Measurements from ENCODE around the gene REC8.
A peak's percentile ranks its signal among the peaks of the same experiment; 100 is the strongest.
"Not testable (repeated sequence)": the region's sequence is repeated elsewhere in the genome, so short reads cannot be mapped to it uniquely, and the experiment has no call there.

Gene REC8

DNA sequence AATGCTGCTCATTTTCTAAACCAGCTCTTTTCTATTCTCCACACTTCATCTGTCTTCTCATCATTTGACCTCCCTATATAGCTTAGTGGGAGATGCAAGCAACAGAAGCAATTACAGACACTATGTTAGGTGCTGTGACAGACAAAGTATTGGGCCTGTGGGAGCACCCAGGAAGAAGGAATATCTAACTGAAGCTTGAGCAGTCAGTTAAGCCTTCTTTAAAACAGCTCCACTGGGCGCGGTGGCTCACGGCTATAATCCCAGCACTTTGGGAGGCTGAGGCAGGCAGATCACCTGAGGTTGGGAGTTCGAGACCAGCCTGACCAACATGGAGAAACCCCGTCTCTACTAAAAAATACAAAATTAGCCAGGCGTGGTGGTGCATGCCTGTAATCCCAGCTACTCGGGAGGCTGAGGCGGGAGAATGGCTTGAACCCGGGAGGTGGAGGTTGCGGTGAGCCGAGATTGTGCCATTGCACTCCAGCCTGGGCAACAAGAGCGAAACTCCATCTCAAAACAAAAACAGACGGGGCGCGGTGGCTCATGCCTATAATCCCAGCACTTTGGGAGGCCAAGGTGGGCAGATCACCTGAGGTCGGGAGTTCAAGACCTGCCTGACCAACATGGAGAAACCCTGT, 31.5 kb downstream of the REC8 start:
- DNase-seq (ENCODE audit: low read depth), result not testable (repeated sequence)

DNA sequence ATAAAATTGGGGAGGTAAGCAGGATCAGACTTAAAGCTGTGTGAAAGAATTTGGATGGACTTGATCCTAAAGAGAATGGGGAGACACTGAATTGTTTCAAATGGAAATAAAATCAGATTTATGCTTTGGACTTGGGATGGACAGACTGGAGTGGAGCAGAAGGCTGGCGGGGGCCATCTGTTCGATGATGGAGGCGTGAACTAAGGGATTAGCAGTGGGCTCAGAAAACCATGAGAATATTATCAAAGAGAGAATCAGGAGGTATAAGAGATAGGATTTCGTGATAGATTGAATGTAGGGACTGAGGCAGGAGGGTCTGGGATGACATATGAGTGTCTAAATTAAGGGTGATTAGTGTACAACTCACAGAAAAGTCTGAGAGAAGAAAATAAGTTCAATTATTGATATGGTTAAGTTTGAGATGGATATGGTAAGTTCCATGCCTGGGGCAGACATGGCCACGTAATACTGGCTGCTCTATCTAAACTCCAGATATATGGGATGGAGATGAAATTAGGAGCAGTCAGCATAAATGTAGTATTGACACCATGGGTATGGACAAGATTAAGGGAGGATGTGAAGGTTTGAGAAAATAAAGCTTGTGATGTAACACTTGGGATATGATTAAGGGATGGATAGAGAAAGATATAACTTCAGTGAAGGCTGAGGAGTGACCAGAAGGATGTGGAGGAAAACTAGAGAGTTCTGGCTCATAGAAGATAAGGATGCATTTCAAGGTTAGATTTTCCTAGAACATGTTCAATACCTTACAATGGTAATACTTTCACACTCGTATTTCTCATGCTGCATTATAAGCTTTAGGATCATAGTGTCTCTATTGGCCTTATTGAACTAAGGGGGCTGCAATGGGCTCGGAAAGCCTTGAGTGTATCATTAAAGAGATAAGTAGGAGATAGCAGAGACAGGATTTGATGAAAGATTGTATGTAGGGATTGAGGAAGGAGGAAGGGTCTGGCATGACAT, 32.6 kb downstream of the REC8 start:
- no peak for DNase-seq (ENCODE audit: low read depth)

DNA sequence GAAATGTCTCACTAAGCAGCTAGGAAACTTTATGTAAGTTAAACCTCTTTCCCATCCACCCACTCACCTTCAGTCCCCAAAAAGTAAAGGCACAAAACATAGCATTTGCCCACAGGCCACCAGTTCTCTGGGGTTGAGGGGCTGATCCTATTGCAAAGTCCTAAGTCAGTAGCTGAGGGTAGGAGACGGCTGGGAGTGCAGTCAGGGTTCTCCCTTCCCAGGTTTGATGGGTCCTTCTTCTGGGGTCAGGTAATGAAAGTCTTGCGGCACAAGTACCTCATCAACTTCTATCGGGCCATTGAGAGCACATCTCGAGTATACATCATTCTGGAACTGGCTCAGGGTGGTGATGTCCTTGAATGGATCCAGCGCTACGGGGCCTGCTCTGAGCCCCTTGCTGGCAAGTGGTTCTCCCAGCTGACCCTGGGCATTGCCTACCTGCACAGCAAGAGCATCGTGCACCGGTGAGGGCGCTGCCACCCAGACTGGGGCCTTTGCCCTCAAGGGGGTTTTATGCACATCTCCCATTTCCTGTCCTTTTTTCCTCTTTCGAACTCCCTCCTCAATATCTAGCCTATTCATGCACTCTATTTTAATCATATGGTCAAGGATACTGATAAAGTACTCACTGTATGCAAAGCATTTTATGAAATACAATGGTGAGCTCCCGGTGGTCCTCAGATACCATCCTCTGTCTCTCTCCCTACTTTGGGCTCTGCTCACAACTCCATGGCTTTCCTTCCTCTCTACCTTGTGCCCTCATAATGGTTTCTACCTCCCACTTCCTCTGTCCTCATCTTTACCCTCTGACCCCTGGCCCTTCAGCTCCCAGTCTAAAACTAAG, 34.6 kb downstream of the REC8 start:
- no peak for DNase-seq (ENCODE audit: low read depth)

DNA sequence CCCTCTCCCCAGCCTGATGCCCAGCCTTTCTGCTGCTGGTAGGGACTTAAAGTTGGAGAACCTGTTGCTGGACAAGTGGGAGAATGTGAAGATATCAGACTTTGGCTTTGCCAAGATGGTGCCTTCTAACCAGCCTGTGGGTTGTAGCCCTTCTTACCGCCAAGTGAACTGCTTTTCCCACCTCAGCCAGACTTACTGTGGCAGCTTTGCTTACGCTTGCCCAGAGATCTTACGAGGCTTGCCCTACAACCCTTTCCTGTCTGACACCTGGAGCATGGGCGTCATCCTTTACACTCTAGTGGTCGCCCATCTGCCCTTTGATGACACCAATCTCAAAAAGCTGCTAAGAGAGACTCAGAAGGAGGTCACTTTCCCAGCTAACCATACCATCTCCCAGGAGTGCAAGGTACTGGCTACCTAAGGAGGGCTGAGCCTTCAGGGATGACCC, 35.2 kb downstream of the REC8 start:
- no peak for DNase-seq (ENCODE audit: low read depth)

DNA sequence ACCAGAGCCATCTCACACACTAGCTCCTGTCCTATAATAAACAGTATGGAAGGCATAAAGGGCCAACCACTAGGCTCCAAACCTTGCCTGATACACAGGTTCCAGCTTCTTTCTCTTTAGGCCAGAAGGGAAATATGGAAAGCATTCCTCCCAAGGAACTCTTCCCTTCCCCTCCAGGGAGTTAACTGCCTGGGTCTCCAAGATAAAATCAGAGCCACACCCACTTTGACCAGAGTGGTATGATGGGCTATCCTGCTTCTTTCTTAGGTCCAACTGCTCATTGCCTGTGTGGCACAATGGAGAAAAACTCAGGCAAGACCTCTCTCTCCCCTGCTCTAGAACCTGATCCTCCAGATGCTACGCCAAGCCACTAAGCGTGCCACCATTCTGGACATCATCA, 35.7 kb downstream of the REC8 start:
- DNase-seq (ENCODE audit: low read depth), result no peak

DNA sequence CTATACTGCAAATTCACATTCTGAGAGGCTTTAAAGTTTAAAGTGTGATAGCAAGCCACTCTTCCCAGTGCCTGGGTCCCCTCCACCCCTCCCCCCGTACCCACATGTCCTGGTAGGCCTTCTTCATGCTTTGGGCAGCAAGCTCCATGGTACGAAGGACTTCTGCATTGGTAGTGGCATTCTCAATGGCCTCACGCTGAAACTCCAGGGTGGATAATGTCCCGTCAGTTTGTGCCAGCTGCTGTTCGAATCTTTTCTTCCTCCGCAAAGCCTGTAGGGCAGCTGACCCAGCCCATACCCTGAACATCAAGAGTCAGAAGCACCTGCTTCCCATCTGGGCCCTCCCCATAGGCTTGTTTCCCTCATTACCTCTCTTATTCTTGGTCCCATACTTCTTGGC, 39.4 kb downstream of the REC8 start:
- DNase-seq (ENCODE audit: low read depth), result no peak

DNA sequence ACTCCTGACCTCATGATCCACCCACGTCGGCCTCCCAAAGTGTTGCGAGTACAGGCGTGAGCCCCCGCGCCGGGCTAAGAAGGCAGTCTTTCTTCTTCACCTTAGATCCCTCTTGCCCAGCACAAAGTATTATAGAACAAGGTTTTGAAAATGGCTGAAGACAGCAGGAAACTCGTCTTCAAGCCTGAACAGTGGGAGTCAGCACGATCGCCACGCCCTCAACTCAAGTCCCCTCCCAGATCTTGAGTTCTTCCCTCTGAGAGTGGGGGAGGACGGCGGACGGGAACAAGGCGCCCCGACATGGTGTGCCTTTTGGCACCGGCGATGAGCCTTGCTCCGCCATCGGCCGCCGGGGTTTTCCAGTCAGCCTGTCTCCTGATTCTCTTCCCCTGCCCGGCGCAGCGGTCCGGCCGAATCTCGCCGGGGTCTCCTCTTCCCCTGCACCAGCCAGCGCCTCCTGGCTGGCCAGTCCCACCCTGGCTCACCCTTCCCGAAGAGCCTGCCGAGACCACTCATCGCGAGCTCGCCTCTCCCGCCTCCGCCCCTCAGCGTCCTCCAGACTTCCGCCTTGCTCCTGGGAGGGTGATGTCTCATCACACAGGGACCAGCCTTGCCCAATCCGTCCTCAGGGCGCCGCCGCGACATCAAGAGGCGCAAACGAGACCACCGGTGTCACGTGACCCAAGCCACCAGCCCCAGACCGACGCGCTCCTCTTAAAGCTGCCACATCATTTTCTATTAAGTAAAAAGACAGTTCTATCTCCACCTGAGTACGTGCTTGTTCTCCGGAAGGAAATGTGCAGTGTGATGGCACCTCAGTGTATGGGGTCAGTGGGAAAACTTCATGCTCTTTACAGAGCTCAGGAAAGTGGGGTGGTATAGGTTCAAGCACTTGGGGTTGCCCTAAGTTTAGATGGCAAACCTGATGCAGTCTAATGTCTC, 41.3 kb downstream of the REC8 start, which contains the start of gene CHMP4A:
CHMP4A (minus strand) TSS at position 565 of the 942 bp plus-strand sequence; CDS start at position 516, 49 bp downstream.
- DNase-seq (ENCODE audit: low read depth), result peak; percentile 97

DNA sequence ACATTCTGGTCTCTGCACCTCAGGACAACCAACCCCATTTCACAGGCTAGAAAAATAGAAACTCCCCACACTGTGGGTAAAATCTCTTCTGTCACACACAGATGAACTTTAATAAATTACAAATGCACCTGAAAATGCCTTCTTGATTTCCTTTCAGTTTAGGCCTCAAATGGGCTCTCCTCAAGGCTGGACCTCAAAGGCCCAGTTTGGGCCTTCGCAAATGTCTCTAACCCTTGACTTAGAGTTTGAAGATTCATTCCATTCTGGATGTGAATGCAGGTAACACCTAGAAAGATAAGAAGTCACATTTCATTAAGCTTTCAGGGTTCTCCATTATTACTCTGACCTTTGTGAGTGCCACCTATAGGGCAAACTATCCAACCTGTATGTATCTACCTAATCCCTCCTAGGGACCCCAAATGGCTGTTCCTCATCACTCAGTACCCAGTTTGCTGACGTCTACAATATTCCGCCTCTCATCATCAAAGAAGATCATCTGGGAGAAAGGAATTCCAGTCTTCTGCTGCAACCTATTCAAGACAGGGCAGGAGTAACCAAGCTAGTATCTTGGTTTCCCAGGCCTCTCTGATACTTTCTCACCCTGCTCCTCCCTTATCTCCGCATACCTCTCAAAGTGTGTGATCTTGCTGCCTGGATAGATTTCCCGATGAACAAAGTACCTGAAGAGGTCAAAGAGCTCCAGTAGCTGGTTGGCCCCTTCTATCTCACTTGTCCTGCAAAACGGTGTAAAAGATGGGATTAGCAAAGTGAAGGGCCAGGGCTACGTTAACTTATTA, 42.2 kb downstream of the REC8 start:
- DNase-seq (ENCODE audit: low read depth), result no peak

DNA sequence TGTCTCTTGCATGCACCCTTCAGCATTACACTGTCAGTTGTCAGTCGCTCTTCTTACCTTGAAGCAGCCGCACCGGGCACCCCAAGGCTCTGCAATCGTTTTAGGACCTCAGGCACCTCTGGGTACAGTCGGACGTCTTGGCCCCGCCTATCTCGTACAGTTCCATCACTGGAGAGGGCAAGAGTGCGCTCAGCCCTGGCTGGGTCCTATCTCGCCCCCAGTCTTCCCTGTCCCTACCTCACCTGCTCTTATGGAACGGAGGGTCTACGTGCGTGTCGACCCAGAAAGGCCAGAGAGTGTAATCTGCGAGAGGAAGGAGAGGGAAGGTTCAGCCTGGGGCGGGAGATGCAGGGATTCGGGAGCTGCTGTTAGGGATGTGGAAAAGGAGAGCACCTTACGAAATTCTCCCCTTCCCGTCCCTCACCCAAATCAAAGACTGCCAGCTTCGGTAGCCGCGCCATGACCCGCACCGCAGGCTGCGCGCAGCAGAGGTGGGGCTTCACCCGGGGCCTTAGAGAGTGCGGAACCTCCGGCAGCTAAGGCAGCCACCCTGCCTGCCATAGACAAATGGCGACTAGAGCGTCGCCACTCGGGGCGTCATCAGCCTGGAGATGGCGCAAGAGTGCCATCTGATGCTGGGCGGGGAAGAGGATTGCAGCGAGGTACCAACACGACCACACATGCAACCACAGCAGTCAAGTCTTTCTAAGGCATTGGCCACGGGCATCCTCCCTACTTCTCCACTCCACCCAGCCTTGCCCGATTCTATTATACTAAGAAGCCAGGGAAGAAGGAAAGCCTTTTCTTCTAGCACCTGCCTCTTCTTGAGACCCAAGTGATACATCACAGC, 43.8 kb downstream of the REC8 start, which contains the start of gene MDP1:
MDP1 (minus strand) TSS at position 572 of the 850 bp plus-strand sequence; CDS start at position 461, 111 bp downstream.
- peak; percentile 78 for DNase-seq (ENCODE audit: low read depth)

DNA sequence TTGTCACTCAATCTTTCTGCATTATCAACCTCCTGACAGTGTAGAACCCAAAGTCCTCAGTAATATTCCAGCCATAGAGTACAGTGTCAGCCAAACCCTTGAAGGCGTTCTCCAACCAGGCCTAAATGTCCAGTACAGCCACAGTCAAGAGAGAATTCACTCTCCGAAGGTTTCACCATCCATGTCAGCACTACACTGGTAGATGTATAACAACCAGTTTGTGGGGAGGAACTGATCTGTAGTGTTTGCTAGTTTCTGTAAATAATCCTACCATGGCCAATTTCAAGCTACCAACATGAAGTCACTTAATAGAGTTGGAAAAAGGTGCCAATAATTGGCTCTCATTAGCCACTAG, 44.4 kb downstream of the REC8 start:
- DNase-seq (ENCODE audit: low read depth), result no peak

DNA sequence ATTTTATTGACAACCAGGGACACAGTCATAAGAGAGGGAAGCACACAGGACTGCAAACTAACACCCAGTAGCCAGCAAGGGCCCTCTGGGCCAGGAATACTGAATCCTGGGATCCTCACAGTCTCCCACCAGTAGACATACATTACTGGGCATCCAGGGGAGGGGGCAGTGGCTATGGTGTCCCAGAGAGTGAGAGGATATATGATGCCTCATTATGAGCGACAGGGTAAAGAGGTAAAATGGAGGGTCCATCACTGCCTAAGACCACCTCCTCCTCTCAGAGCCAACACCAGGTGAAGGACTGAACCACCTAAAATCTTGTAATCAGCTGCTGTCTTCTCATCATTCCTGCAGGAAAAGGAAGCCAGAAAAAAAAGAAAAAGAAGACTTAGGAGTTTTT, 45.0 kb downstream of the REC8 start:
- not testable (repeated sequence) for DNase-seq (ENCODE audit: low read depth)

DNA sequence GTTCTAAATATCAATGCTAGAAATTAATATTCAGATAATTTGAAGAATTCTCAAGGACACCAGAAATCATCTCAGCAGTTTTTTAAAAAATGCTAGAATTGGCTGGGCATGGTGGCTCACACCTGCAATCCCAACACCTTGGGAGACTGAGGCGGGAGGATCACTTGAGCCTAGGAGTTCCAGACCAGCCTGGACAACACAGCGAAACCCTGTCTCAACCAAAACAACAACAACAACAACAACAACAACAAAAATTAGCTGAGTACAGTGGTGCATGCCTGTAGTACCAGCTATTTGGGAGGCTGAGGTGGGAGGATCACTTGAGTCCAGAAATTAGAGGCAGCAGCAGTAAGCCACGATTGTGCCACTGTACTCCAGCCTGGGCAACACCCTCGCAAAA, 47.2 kb downstream of the REC8 start:
- DNase-seq (ENCODE audit: low read depth), result no peak

DNA sequence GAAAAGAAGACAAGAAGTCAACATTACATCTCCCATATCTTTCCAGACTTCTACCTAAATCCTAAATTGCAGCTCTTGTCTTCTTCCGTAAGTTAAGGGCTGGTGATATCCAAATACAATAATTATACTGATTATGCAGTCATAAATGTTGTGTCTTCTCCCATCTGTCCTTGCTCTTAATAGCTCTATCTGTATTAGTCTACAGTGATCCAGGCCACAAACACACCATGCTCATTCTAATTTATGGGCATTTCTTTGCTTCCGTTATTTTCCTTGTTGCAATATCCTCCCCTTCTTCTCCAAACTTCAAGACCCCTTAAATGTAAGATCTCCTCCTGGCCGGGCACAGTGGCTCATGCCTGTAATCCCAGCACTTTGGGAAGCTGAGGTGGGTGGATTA, 47.6 kb downstream of the REC8 start:
- DNase-seq (ENCODE audit: low read depth), result no peak

DNA sequence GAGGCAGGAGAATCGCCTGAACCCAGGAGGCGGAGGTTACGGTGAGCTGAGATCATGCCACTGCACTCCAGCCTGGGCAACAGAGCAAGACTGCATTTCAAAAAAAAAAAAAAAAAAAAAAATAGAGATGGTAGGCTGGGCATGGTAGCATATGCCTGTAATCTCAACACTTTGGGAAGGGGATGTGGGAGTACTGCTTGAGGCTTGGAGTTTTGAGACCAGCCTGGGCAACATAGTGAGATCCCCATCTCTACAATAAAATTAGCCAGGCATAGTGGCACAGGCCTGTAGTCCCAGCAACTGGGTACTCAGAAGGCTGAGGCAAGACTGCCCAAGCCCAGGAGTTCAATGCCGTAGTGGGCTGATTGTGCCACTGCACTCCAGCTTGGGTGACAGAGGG, 51.1 kb downstream of the REC8 start:
- not testable (repeated sequence) for DNase-seq (ENCODE audit: low read depth)

DNA sequence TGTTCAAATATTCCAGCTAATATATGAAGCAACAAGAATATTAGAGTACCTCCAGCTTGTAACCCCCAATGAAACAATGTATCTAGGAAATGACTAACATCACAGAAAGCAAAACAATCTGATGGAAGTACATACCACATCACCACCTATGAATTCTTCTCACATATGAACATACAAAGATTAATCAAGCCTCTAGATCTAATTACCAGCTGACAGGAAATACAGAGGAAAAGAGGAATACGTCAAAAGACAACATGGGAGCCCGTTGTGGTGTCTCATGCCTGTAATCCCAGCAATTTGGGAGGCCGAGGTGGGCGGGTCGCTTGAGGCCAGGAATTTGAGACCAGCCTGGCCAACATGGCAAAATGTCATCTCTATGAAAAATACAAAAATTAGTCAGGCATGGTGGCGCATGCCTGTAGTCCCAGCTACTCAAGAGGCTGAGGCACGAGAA, 52.8 kb downstream of the REC8 start:
- DNase-seq (ENCODE audit: low read depth), result no peak

DNA sequence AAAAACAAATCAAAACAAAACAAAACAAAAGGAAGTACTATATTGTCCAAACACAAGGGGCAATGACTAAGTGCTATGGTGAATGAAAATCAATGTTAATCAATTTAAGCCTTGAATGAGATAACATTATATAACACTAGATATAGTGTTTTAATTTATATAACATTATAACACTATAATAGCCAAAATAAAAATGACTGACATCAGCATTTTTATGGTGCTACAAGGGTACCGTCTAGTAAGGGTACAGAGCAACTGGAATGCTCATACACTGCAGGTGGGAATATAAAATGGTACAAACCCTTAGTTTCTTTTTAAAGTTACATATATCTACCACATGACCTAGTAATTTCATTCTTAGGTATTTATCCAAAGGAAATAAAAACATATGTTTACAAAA, 54.6 kb downstream of the REC8 start:
- DNase-seq (ENCODE audit: low read depth), result no peak

DNA sequence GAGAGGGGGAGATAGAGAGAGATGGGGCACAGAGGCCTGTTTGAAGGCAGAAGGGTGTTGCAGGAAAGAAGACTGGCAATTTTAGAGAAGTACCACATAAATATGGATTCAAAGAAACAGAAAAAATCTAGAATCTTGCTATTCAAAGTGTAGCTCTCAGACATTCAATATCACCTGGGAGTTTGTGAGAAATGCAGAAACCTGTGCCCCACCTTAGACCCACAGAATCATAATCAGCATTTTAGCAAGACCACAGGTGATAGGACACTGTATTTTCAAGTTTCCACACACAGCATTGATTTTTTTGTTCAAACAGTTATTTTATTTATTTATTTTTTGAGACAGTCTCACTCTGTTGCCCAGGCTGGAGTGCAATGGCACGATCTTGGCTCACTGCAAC, 57.0 kb downstream of the REC8 start:
- DNase-seq (ENCODE audit: low read depth), result no peak

Data from T-helper 22 cell (primary cell).